IMR-90 (cell line): Measurements from ENCODE around the gene CD274. TPM values are rescaled to one million over a fixed set of nuclear protein-coding genes. Genes with fewer than 3 reads are reported as not detected.

ENCODE experiments used
- ATAC-seq: fragments of 200-7000 bp; cut with Tn5 transposase; 2 replicates; pipeline ENCODE4 v1.9.1; 2020; ENCODE audit warnings: low read depth, mild to moderate bottlenecking, moderate library complexity
- BruUV-seq: library from RNA; stranded (reverse); fragments of 400-500 nt; replicated peaks from 2 replicates; lab custom pipeline; 2021; lab: Mats Ljungman, UMichigan
- CTCF ChIA-PET: fragments of 300-600 bp; formaldehyde crosslinking; extraction: SDS; loops from one replicate; lab custom pipeline; 2021; ENCODE audit warnings: antibody characterized with exemption; lab: Yijun Ruan, JAX
- POLR2A ChIA-PET: fragments of 300-600 bp; sonication (Branson Sonifier 250); formaldehyde crosslinking; loops from one replicate; lab custom pipeline; 2022; ENCODE audit warnings: antibody characterized with exemption; ENCODE audit not compliant: unreplicated experiment; lab: Charles Lee
- DNase-seq: peaks from one replicate; pipeline ENCODE4 v3.0.0; 2013
- H2AFZ ChIP-seq: replicated peaks from 2 replicates; pipeline ENCODE3; 2013; ENCODE audit warnings: low read length, mild to moderate bottlenecking; ENCODE audit not compliant: poor library complexity
- H2AK5ac ChIP-seq: 2 replicates; pipeline ENCODE4 v1.6.1; 2013; ENCODE audit warnings: low read depth, low read length, inconsistent platforms
- H2AK9ac ChIP-seq: replicated peaks from 2 replicates; pipeline ENCODE3; 2013; ENCODE audit warnings: mild to moderate bottlenecking, low read depth, low read length, moderate library complexity; ENCODE audit not compliant: poor library complexity
- H2BK120ac ChIP-seq: 2 replicates; pipeline ENCODE4 v1.6.1; 2013; ENCODE audit warnings: low read depth, low read length, inconsistent platforms
- H2BK15ac ChIP-seq: 3 replicates; pipeline ENCODE4 v1.6.1; 2013; ENCODE audit warnings: low read depth, low read length, inconsistent platforms
- H2BK20ac ChIP-seq: 2 replicates; pipeline ENCODE4 v1.6.1; 2013; ENCODE audit warnings: low read depth, mild to moderate bottlenecking, inconsistent platforms, low read length, moderate library complexity
- H2BK5ac ChIP-seq: 2 replicates; pipeline ENCODE4 v1.6.1; 2013; ENCODE audit warnings: mild to moderate bottlenecking, low read depth, low read length, inconsistent platforms; ENCODE audit not compliant: poor library complexity, severe bottlenecking
- H3K14ac ChIP-seq: replicated peaks from 2 replicates; pipeline ENCODE4 v1.6.1; 2013; ENCODE audit warnings: low read depth, low read length, inconsistent platforms
- H3K18ac ChIP-seq: 2 replicates; pipeline ENCODE4 v1.6.1; 2013; ENCODE audit warnings: low read depth, low read length, control low read depth
- H3K23ac ChIP-seq: 2 replicates; pipeline ENCODE4 v1.6.1; 2013; ENCODE audit warnings: low read depth, low read length, inconsistent platforms
- H3K27ac ChIP-seq: 2 replicates; pipeline ENCODE4 v1.5.1; 2013; ENCODE audit warnings: mild to moderate bottlenecking, control low read depth, low read length; ENCODE audit not compliant: insufficient read depth
- H3K27me3 ChIP-seq: 2 replicates; pipeline ENCODE4 v1.6.1; 2013; ENCODE audit warnings: low read length; ENCODE audit not compliant: control insufficient read depth, insufficient read depth
- H3K36me3 ChIP-seq: 2 replicates; pipeline ENCODE4 v1.6.1; 2013; ENCODE audit warnings: low read length, mixed read lengths; ENCODE audit not compliant: control insufficient read depth, insufficient read depth
- H3K4ac ChIP-seq: 2 replicates; pipeline ENCODE4 v1.6.1; 2013; ENCODE audit warnings: low read depth, low read length, inconsistent platforms
- H3K4me1 ChIP-seq: 2 replicates; pipeline ENCODE4 v1.6.1; 2013; ENCODE audit warnings: low read length, mixed read lengths; ENCODE audit not compliant: control insufficient read depth, insufficient read depth
- H3K4me2 ChIP-seq: 2 replicates; pipeline ENCODE4 v1.6.1; 2013; ENCODE audit warnings: low read depth, mild to moderate bottlenecking, control low read depth, low read length, moderate library complexity
- H3K4me3 ChIP-seq: 2 replicates; pipeline ENCODE4 v1.5.1; 2013; ENCODE audit warnings: low read depth, mild to moderate bottlenecking, control low read depth, low read length, moderate library complexity; ENCODE audit not compliant: insufficient read depth
- H3K56ac ChIP-seq: 2 replicates; pipeline ENCODE4 v1.6.1; 2013; ENCODE audit warnings: low read length, inconsistent platforms; ENCODE audit not compliant: insufficient read depth; ENCODE audit errors: extremely low read depth
- H3K79me1 ChIP-seq, 2 experiments: 2 replicates each; pipeline ENCODE4 v1.6.1; 2013; ENCODE audit warnings: low read length in 2 of 2, inconsistent platforms in 1 of 2, low read depth in 1 of 2
- H3K9ac ChIP-seq: 2 replicates; pipeline ENCODE4 v1.6.1; 2013; ENCODE audit warnings: low read depth, low read length, control low read depth
- H3K9me1 ChIP-seq: 2 replicates; pipeline ENCODE4 v1.6.1; 2013; ENCODE audit warnings: low read length, inconsistent platforms; ENCODE audit not compliant: insufficient read depth
- H3K9me3 ChIP-seq: 2 replicates; pipeline ENCODE4 v1.6.1; 2013; ENCODE audit warnings: low read length; ENCODE audit not compliant: control insufficient read depth, insufficient read depth
- H4K20me1 ChIP-seq: 2 replicates; pipeline ENCODE4 v1.6.1; 2013; ENCODE audit warnings: low read length, inconsistent platforms; ENCODE audit not compliant: insufficient read depth
- H4K5ac ChIP-seq: 2 replicates; pipeline ENCODE4 v1.6.1; 2013; ENCODE audit warnings: mild to moderate bottlenecking, low read depth, low read length, control low read depth
- H4K8ac ChIP-seq, 2 experiments: 2 replicates each; pipeline ENCODE4 v1.6.1; 2013; ENCODE audit warnings: low read depth in 2 of 2, low read length in 2 of 2, control low read depth in 1 of 2, inconsistent platforms in 1 of 2
- H4K91ac ChIP-seq: 2 replicates; pipeline ENCODE4 v1.6.1; 2013; ENCODE audit warnings: low read depth, low read length, inconsistent platforms; ENCODE audit not compliant: insufficient read depth
- BHLHE40 ChIP-seq: fragments of 150-350 bp; IDR thresholded peaks from 2 replicates; pipeline ENCODE4 v1.6.1; 2016; ENCODE audit warnings: mild to moderate bottlenecking, low read depth, low read length
- CEBPB ChIP-seq: IDR thresholded peaks from 2 replicates; pipeline ENCODE4 v1.6.1; 2012; ENCODE audit warnings: low read depth, low read length, improper control_type of control experiment
- FOS ChIP-seq: fragments of 150-350 bp; IDR thresholded peaks from 2 replicates; pipeline ENCODE4 v1.6.1; 2016; ENCODE audit warnings: low read depth, low read length
- MAFK ChIP-seq: IDR thresholded peaks from 2 replicates; pipeline ENCODE4 v1.6.1; 2012; ENCODE audit warnings: low read depth, low read length, improper control_type of control experiment
- MAZ ChIP-seq: IDR thresholded peaks from 2 replicates; pipeline ENCODE4 v1.6.1; 2012; ENCODE audit warnings: low read depth, mild to moderate bottlenecking, low read length, improper control_type of control experiment, moderate library complexity, borderline replicate concordance
- MXI1 ChIP-seq: IDR thresholded peaks from 2 replicates; pipeline ENCODE4 v1.6.1; 2012; ENCODE audit warnings: low read depth, mild to moderate bottlenecking, low read length, moderate library complexity, borderline replicate concordance
- NFE2L2 ChIP-seq: fragments of 150-350 bp; IDR thresholded peaks from 2 replicates; pipeline ENCODE4 v1.6.1; 2016; ENCODE audit warnings: low read depth, mild to moderate bottlenecking, low read length
- POLR2A ChIP-seq: IDR thresholded peaks from 2 replicates; pipeline ENCODE4 v1.6.1; 2012; ENCODE audit warnings: mild to moderate bottlenecking, low read depth, low read length
- RAD21 ChIP-seq: IDR thresholded peaks from 2 replicates; pipeline ENCODE4 v1.6.1; 2012; ENCODE audit warnings: low read length, improper control_type of control experiment
- RCOR1 ChIP-seq: IDR thresholded peaks from 2 replicates; pipeline ENCODE4 v1.6.1; 2012; ENCODE audit warnings: mild to moderate bottlenecking, low read length, improper control_type of control experiment; ENCODE audit not compliant: insufficient replicate concordance
- RFX5 ChIP-seq: IDR thresholded peaks from 2 replicates; pipeline ENCODE4 v1.8.0; 2012; ENCODE audit warnings: low read depth, mild to moderate bottlenecking, low read length, moderate library complexity
- SMC3 ChIP-seq: fragments of 150-350 bp; IDR thresholded peaks from 2 replicates; pipeline ENCODE4 v1.6.1; 2016; ENCODE audit warnings: low read depth, mild to moderate bottlenecking, antibody characterized with exemption, low read length, moderate library complexity
- USF2 ChIP-seq: fragments of 150-350 bp; IDR thresholded peaks from 2 replicates; pipeline ENCODE4 v1.6.1; 2017; ENCODE audit warnings: mild to moderate bottlenecking, antibody characterized with exemption, low read length, low read depth
- WGBS, 2 experiments: methylation state at CpG; one replicate each; pipeline versions ENCODE4 v1.1.5 to v1.1.7; 2013; ENCODE audit warnings: missing lambda C conversion rate in 2 of 2; ENCODE audit not compliant: insufficient read length in 1 of 2; ENCODE audit errors: extremely low coverage in 2 of 2; 5-methylcytosine and 5-hydroxymethylcytosine counted together
- dilution Hi-C: fragments of 300-500 bp; cut with HindIII; formaldehyde crosslinking; loops from one replicate; pipeline ENCODE4 v1.14.3; 2018; ENCODE audit warnings: low sequenced_read_pairs; ENCODE audit not compliant: unreplicated experiment
- in situ Hi-C: fragments of 300-500 bp; cut with MboI; formaldehyde crosslinking; loops from 3 replicates; pipeline ENCODE4 v1.14.3; 2019; ENCODE audit warnings: low sequenced_read_pairs, inconsistent platforms, mixed read lengths
- intact Hi-C: fragments of 100-400 bp; cut with micrococcal nuclease; formaldehyde crosslinking; loops from 2 replicates; pipeline ENCODE4 v1.10.0; 2022
- polyA plus RNA-seq, 3 experiments: library from polyadenylated mRNA; depleted of rRNA; stranded (reverse); fragments of >200 nt; gene quantifications; 2 replicates each; pipeline ENCODE4 v1.2.3, GENCODE V29; 2012; ENCODE audit warnings: low replicate concordance in 1 of 3
- total RNA-seq: library from RNA; depleted of rRNA; stranded (reverse); fragments of >200 nt; gene quantifications from 2 replicates; pipeline ENCODE4 v1.2.3, GENCODE V29; 2012
- TF ChIP-seq, protein P1 (sequence below): conservative IDR thresholded peaks from 2 replicates; pipeline ENCODE4 v1.5.1; 2012; ENCODE audit warnings: mild to moderate bottlenecking, low read depth, low read length, improper control_type of control experiment

The CD274 gene
- total and polyA plus RNA-seq, 2 of the 4 experiments (the other 2 are of a cell fraction) = 17.4 to 19.4 TPM

- peak within 1 kb of the TSS; percentile 71 for H2BK120ac ChIP-seq
- H3K4ac ChIP-seq = peak within 1 kb of the TSS; percentile 76
- H3K9ac ChIP-seq = peak within 1 kb of the TSS; percentile 78
- peak within 1 kb of the TSS; percentile 94 for H2AK9ac ChIP-seq
- peak within 1 kb of the TSS; percentile 93 for H3K56ac ChIP-seq
- peaks cover 5% of the 10 kb centered on the region for H3K4me1 ChIP-seq
- peak within 1 kb of the TSS; percentile 86 for H4K5ac ChIP-seq
- H3K36me3 ChIP-seq = peaks cover 3% of the 10 kb centered on the region
- 0 out of 2 replicates have a peak, but pooled peaks cover 8% of the 10 kb centered on the region for H3K9me1 ChIP-seq
- intact Hi-C loops (loop anchor here (5.0 kb wide), 2 partner anchors 155 to 450 kb away; partner anchors contain the start of gene JAK2), in situ Hi-C loops (loop anchor here (25.0 kb wide), 1 partner anchor 675 kb away; no protein-coding TSS in a partner anchor), dilution Hi-C loops (no loop called here)
- DNase-seq (peak; percentile 87), ATAC-seq (peak; percentile 98)
- peak within 1 kb of the TSS; percentile 95 for H2AFZ ChIP-seq
- no peaks in the 10 kb centered on the region for H3K9me3 ChIP-seq
- H3K23ac ChIP-seq = peak within 1 kb of the TSS; percentile 73
- BruUV-seq = no TSS peak
- no peaks in the 10 kb centered on the region for H3K27me3 ChIP-seq
- H3K14ac ChIP-seq = peak within 1 kb of the TSS; percentile 75
- H2BK5ac ChIP-seq = peak within 1 kb of the TSS; percentile 79
- H4K8ac ChIP-seq = peak within 1 kb of the TSS; percentile 92 to 96
- 0% methylated on average over 18 of the region's 55 CpGs; no CpG with 5 or more reads in 1 of the 2 experiments for WGBS, 2 experiments
- TF ChIP-seq, protein P1, sequence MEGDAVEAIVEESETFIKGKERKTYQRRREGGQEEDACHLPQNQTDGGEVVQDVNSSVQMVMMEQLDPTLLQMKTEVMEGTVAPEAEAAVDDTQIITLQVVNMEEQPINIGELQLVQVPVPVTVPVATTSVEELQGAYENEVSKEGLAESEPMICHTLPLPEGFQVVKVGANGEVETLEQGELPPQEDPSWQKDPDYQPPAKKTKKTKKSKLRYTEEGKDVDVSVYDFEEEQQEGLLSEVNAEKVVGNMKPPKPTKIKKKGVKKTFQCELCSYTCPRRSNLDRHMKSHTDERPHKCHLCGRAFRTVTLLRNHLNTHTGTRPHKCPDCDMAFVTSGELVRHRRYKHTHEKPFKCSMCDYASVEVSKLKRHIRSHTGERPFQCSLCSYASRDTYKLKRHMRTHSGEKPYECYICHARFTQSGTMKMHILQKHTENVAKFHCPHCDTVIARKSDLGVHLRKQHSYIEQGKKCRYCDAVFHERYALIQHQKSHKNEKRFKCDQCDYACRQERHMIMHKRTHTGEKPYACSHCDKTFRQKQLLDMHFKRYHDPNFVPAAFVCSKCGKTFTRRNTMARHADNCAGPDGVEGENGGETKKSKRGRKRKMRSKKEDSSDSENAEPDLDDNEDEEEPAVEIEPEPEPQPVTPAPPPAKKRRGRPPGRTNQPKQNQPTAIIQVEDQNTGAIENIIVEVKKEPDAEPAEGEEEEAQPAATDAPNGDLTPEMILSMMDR = peak; percentile 29; the same call in 1 of the 2 replicates
- TF ChIP-seq POLR2A (peak; percentile 81), NFE2L2 (no peak), MAFK (no peak), SMC3 (0 out of 2 replicates have a peak, but pooled peaks have one; percentile 17), RCOR1 (no peak), BHLHE40 (no peak), RFX5 (no peak), MAZ (0 out of 2 replicates have a peak, but pooled peaks have one; percentile 10), MXI1 (peak; percentile 64; the same call in 1 of the 2 replicates), FOS (no peak), CEBPB (no peak), RAD21 (peak; percentile 27), USF2 (no peak)
- POLR2A ChIA-PET = interaction anchor here (0.5 to 0.6 kb wide), 2 partner anchors 44 to 107 kb away, joined by 3 read pairs; no protein-coding TSS in a partner anchor
- peak within 1 kb of the TSS; percentile 75 for H3K4me3 ChIP-seq
- peak within 1 kb of the TSS; percentile 75 for H4K91ac ChIP-seq
- peak within 1 kb of the TSS; percentile 26 for H3K18ac ChIP-seq
- no peaks in the 10 kb centered on the region for H4K20me1 ChIP-seq
- CTCF ChIA-PET = interaction anchor here (1.3 to 1.9 kb wide), 4 partner anchors 13 to 251 kb away, joined by 4 to 8 read pairs (median 5); partner anchors contain the start of gene CD274
- H3K4me2 ChIP-seq = peak within 1 kb of the TSS; percentile 94
- H2BK20ac ChIP-seq = peak within 1 kb of the TSS; percentile 38; the same call in 1 of the 2 replicates
- H3K27ac ChIP-seq = peak within 1 kb of the TSS; percentile 70
- peak within 1 kb of the TSS; percentile 70 for H2AK5ac ChIP-seq
- peak within 1 kb of the TSS; percentile 81; the same call in 2 of the 3 replicates for H2BK15ac ChIP-seq
- H3K79me1 ChIP-seq = peaks cover 0 to 20% of the 10 kb centered on the region in 2 experiments; a peak in 3 of 4 replicates
Measured at GRCh38 chr9:5437254-5438216, 12.8 kb upstream of the CD274 start, which contains the start of gene PLGRKT. PLGRKT (minus strand) TSS chr9:5437925; CDS start chr9:5431977, 5,948 bp downstream.
